GM18861 (cell line): ENCODE results near the gene KRTAP10-4.
"Not testable (repeated sequence)": the region's sequence is repeated elsewhere in the genome, so short reads cannot be mapped to it uniquely, and the experiment has no call there.

Experiments used
- ATAC-seq: cut with Tn5 transposase; IDR thresholded peaks from one replicate; pipeline ENCODE4 v1.9.1; 2021; ENCODE audit not compliant: unreplicated experiment

KRTAP10-4 gene

DNA sequence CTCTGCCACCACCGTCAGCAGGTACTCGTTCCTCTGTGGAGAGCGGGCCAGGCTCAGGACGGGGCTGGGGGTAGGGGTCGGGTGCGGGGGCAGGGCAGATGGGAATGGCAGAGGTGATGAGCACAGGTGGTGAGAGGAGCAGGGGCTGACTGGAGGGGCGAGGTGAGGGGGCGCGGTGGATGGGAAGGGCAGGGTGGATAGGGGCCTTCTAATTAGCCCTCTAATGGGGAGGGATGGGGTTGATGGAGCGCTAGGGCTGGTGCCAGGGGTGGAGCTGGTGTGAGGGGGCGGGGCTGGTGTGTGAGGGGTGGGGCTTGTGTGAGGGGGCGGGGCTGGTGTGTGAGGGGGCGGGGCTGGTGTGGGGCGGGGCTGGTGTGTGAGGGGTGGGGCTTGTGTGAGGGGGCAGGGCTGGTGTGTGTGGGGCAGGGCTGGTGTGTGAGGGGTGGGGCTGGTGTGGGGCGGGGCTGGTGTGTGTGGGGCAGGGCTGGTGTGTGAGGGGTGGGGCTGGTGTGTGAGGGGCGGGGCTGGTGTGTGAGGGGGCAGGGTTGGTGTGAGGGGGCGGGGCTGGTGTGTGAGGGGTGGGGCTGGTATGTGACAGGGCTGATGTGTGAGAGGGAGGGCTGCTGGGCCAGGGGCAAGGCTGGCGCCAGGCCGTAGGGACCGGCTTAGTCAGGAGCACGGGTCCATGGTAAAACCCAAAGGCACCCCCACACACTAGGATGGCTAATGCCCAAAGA, 39.5 kb upstream of the KRTAP10-4 start:
- no peak for ATAC-seq

DNA sequence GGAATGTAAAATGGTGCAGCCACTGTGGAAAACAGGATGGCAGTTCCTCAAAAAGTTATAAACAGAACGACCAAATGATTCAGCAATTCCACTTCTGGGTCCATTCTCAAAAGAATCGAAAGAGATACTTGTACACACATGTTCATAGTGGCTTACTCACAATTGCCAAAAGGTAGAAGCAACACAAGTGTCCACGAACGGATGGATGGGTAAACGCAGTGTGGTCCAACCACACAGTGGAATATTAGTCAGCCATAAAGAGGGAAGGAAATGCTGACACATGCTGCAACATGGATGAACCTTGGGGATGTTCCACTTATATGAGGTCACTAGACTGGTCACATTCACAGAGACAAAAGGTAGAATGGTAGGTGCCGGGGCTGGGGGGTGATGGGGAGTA, 38.8 kb upstream of the KRTAP10-4 start:
- ATAC-seq, result no peak

DNA sequence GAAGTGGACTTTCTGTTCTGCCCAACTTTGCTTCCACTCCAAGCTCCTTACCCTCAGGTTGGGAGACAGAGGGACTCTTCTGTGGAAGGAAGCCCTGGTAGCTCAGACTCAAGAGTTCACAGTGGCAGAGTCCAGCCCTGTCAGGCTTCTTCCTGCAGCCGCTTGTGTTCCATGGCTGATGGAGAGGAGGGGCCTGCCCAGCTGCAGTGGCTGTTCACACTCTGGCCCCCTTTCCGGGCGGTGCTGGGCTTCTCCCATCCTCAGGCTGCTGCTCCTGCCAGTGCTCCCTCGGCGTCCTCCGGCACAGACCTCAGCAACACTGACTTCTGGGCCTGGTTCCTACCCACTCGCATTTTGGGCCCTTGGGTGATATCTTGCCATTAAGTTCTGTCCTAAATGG, 37.6 kb upstream of the KRTAP10-4 start:
- ATAC-seq, result no peak

DNA sequence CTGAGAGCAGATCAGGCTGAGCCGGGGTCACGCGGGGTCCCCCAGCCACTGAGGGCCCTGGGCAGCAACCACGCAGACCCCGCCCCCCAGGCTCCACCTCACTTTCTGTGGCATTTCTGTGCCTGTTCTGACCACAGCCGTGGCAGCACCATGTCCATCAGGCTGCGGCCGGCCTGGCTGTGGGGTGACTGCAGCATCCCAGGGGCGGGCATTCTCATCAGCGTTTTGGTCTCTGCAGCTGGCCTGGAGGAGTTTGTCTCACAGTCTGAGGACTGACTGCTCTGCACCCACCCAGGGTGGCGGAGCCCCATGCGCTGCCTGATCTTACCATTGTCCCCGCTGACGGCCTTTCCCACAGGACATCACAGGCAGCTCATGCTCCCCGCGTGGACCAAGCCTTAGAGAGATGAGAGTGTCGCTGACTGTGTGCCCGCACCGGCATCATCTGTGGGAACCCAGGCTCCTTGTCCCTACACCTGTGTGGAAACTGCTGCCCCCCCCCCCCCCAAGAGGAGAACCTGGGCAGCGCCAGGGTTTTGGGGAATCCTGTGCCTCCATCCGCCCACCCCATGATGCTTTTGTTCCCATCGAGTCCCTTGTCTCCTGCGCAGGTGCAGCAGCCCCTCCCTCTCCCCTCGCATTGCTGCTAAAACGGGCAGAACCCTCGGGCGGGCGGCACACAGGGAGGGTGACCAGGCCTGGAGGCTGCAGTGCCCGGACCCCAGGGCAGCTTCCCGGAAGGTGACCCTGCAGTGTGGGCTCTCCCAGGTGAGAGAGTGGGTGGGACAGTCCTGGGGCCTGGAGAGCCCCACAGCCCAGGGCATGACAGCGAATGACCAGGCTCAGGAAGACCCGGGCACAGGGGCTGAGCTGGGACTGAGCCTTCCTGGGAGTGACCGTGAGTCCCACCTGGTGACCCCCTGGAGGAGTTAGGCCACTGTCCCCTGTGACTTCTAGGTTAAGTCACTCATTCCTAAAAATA, 35.3 kb upstream of the KRTAP10-4 start:
- ATAC-seq, result no peak

DNA sequence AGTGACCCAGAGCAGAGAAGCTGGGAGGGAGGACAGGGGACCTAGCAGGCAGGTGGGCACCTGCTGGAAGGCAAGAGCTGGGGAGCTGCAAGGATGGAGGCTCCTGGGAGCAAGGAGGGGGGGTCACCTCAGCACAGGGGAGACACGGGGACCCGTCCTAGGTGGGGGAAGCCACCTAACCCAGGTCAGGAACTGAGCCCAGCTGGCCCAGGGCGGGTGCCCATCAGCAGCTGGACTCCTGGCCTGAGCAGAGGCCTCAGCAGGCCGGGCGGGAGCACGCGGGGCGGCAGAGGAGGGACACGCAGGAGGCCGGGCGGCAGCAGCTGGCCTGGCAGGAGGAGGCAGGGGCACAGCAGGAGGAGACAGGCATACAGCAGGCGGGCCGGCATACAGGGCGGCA, 34.5 kb upstream of the KRTAP10-4 start:
- no peak for ATAC-seq

DNA sequence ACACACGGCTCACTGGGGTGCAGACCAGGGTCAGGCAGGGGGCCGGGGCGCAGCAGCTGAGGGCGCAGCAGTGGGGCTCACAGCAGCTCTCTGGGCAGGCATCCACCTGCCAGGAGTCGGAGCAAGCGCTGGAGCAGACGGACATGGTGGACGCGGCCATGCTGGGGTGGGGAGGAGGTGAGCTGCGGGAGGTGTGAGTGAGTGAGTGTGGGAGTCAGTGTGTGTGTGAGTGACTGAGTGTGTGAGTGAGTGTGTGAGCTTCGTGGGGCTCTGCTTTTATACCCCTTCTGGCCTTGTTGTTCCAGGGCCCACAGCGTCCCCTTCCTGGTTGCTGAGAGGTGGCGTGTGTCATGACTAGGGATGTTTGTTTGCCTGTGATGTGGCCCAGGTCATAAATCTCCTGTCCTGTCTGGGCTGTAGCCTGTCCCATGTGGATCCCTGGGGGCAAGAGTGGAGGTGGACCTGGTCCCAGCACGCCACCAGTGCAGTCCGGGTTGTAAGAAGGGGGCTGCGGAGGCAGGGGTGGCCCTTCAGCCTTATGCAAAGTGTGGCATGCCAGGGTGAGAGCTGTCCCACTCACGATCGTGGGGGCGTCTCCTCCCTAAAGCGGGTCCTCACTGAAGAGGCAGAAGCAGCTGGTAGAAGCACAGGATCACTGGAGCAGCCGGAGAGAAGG, 33.4 kb upstream of the KRTAP10-4 start, which contains the start of gene KRTAP10-1:
Gene KRTAP10-1 (minus strand): TSS at position 205 of the 676 bp plus-strand sequence. CDS start 45 bp downstream, at position 160.
- ATAC-seq, result no peak

DNA sequence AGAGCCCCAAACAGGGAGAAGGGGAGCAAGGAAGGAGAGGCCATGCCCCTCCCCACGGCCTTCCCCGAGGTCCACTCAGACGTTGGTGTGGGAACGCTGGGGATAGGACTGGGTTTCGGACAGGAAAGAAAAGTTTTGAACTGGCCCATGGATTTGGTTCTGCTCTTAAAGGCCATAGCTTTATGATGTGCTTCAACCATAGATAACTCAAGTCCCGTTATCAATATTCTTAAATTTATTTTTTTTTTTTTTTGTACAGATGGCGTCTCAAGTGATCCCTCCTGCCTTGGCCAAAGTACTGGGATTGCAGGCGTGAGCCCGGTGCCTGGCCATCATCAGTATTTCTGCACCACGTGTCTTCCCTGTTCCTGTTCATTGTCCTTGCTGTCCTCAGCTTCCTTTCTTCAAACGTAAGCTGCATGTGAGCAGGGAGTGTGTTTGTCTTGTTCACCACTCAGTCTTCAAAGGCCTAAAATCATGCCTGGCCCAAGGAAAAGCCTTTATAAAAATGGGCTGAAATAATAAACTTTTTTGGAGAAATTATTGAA, 32.7 kb upstream of the KRTAP10-4 start:
- no peak for ATAC-seq

DNA sequence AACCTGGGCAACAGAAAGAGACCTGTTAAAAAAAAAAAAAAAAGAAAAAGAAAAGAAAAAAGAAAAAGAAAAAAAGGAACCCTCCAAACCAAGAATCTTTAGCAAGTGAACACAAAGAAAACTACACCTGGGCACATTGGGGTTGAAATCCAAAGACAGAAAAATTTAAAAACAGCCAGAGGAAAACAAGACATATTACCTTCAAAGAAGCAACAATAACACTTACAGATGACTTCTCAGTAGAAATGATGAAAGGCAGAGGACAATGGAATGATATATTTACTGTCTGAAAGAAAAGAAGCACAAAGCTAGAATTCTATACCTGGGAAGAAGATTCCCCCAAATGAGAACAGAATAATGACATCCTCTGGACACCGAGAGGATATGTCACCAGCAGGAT, 30.8 kb upstream of the KRTAP10-4 start:
- ATAC-seq, result no peak

DNA sequence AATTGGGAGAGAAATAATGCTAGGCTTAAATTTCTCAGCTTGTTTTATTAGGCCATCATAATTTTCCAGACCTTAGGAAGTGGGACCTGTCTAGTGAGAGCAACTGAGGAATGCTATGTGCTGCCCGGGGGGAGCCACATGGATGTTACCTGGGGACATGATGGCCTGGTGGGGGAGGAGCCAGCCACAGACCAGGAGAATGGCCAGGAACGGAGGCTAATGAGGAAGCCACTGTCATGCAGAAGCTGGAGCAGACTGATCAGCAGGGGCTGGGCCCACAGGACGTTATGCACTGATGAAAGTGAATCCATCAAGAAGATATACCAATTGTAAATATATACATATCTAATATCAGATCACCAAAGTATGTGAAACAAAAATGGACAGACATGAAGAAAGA, 29.0 kb upstream of the KRTAP10-4 start:
- no peak for ATAC-seq

DNA sequence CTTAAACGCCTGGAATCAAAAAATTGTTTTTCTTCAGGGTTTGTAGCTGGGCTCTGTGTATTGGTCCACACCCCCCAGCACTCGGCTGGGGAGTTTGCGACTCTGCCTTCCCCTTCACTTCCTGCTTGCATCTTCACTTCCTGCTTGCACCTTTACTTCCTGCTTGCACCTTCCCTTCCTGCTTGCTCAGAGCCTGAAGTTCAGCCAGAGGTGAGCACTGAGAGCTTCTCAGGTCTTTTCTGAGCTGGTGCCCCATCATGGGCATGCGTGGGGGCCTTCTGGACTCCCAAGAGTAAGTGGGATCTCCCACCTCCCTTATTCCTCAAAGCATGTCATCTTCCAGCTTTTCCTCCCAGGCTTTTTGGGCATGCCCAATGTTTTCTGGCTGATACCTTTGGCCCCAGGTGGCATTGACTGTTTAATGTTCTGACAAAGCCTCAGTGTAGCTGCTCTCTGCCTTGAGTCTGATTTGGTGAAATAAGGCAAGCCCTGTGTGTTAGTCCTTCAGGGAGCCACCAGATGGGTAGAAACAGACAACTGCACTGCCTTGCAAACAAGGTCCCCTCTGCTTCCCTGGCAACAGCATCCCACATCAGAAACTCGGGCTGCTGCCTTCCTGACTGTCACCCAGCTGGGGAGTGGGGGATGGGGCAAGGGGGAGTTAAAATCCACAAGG, 25.7 kb upstream of the KRTAP10-4 start:
- no peak for ATAC-seq

DNA sequence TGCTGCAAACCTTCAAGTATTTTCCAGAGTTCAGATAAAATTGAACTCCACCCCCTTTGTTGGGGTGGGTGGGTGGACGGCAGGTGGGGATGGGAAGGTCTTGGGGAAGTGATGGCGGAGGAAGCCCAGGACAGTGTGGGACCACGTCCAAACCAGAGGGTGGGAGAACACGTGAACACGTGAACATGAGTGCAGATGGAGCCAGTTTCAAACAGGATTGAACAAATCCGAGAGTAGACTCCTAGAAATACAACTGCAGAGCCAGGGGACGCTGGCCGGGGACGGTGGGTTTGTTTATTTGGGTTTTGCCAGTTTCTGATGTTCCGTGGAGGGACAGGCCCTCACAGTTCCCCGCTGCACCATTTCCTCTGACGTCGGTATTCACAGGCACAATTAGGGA, 25.1 kb upstream of the KRTAP10-4 start:
- ATAC-seq, result no peak

DNA sequence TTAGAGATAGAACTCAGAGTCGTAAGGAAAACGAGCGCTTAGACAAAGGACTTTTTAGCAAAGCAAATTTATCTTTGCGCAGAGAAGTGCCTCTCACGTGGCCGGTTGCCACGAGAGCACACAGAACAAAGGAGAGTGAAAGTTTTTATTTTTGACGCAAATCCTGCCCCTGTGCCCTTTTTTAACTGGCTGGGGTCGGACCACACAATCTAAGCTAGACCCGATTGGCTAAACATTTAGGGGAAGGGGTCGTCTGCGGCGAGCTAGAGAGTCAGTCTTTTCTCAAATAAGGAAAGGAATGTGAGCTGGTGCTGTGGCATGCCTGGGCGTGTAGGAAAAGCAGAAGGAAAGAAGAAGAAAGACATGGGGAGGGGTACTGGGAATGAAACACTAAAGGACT, 24.6 kb upstream of the KRTAP10-4 start:
- ATAC-seq, result no peak

DNA sequence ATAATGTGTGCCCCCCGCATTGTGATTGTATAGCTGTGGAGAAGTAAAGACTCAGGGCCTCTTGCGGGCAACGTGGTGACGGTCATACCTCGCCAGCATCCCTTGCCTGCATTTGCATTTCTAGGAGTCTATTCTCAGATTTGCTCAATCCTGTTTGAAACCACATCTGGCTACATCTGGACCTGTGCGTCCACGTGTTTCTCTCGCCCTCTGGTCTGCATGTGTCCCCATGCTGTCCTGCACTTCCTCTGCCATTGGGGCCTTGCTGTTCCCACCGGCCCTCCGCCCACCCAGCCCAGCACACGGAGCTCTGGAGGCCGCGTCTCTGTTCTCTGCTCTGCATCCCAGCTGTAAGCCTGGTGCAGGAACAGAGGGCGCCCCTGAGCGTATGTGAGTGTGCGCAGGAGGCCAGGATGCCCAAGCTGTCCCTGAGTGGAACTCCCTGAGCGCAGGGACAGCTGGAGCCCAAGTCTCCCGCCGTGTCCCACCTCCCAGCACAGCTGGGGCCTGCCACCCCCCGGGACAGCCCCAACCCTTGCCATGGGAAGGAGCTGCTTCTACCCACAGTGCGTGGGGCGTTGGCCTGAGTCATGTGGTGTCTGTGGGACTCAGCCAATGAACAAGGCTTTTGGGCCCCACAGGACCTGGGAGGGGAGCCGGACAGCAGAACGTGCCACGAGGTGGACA, 23.9 kb upstream of the KRTAP10-4 start:
- no peak for ATAC-seq

DNA sequence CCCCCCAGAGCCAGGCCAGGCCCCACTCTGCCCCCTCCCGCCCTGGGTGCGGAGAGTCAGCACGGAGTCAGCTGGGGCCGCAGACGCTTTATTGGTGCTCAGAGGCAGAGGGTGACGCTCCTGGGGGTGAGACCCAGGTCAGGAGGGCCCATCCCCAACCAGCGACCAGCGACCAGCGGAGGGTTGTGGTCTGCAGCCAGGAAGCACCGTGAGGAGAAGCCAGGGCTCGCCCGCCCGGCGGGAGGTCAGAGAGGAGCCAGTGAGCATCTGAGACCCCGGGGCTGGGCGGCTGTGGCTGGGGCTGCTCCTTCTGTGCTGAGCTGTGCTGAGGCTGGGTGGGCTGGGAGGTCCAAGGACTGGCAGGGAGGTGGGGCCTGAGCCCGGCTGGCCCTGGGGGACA, 23.2 kb upstream of the KRTAP10-4 start:
- not testable (repeated sequence) for ATAC-seq

DNA sequence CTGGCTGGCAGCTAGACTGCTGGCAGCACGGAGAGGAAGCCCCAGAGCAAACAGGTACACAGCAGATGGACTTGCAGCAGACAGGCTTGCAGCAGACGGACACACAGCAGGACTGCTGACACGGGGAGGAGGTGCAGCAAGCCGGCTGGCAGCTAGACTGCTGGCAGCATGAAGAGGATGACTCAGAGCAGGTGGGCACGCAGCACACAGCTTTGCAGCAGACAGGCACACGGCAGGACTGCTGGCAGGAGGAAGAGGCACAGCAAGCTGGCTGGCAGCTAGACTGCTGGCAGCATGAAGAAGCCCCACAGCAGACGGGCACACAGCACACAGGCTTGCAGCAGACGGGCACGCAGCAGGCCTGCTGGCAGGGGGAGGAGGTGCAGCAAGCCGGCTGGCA, 22.7 kb upstream of the KRTAP10-4 start:
- no peak for ATAC-seq

DNA sequence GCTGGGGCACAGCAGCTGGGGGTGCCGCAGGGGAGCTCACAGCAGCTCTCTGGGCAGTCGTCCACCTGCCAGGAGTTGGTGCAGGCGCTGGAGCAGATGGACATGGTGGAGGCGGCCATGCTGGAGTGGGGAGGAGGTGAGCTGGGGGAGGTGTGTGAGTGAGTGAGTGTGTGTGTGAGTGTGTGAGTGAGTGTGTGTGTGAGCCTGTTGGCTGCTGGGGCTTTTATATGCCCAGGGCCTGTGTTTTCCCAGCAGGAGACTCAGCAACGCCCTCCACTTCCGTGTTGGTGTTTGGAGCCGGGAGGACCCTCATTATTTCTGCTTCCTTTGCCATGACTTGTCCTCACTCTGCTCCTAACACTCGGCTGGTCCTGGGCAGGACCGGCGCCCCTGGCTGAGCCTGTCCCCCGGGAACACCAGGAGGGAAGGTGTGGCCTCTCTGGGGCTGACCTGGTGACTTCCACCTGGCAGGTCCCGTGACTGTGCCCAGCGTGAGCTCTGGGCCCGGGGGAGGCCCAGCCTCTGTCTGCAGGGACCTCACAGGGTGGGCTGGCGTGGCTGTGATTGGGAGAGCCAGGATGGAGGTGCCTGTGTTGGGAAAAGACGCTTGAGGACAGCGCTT, 22.1 kb upstream of the KRTAP10-4 start, which contains the start of gene KRTAP10-2:
Gene KRTAP10-2 (minus strand): TSS at position 166 of the 622 bp plus-strand sequence. CDS start 47 bp downstream, at position 119.
- no peak for ATAC-seq

DNA sequence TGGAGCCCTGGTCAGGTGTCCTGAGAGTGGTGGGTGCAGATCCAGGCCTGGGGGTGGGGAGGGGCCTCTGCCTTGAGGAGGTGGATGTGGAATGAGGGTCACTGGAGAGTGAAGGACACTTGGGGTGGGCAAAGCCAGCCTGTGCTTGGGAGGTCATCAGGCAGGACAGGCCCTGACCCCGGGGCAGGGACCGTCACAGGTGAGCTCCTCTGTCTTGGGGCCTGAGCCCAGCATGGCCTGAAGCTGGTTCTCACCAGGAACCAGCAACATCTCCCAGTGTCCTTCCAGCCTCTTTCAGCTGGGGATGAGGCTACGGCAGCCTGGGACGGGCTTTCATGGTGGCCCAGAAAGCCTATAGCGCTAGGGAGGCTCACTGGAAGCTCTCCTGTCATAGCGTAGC, 21.4 kb upstream of the KRTAP10-4 start:
- ATAC-seq, result no peak

DNA sequence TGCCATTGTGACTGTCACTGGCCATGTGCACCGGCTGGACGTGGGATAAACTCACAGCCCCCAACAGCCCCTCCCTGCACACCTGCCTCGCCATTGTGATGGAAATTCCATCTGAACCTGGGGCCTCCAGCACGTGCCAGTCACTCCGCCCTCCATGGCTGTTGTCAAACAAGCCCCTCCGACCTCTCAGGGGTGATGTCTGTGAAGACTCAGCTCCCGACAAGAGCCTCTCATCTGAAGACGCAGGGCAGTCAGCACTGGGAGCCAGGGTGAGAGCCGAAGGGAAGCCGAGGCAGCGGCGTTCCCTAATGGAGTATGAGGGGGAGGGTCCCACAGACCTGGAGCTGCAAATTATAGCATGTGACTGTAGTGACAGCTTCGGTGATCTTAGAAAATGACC, 20.8 kb upstream of the KRTAP10-4 start:
- no peak for ATAC-seq

DNA sequence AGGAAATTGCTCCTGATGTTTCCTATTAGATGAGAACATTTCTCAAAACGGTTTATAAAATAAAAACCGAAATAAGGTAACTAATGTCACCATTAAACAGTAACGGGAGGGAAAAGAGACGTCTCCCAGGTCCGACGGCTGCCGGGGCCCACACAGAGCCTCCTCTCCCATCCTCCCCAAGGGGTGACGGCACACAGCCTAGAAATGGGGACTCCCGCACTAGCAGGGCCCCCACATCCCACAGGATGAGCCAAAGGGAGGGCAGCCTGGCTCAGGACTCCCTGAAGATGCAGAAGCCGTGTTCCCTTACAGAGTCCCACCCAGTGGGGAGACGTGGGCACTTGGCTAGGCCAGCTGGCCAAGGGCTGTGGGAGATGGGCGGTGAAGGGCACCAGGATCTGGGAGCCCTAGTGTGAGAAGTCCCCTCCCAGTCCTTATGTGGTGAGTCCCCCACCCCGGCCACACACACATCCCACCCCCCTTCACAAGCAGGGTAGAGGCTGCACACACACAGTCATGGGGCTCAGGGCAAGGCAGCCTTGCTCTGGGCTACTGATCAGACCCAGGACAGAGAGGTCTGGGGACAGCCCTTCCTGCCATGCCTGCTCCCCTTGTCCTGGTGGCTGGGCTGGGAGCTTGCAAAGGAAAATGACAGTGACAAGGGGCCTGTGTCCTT, 18.2 kb upstream of the KRTAP10-4 start:
- no peak for ATAC-seq
